ENCODE measurements around the gene NAT9. TPM values are rescaled to one million over a fixed set of nuclear protein-coding genes. Genes with fewer than 3 reads are reported as not detected.

Gene NAT9
- total and polyA plus RNA-seq, 2 of the 4 experiments (the other 2 are of a cell fraction) = 48.9 to 62.0 TPM

- H4K91ac ChIP-seq (ENCODE audit: insufficient read depth, low read depth, low read length) = no peak overlapping the region
- WGBS, 2 experiments (ENCODE audit: extremely low coverage in 2 of 2, insufficient read length in 1 of 2) = 100% methylated on average over 1 of the region's 3 CpGs; no CpG with 5 or more reads in 1 of the 2 experiments
- dilution Hi-C loops (cut with HindIII; ENCODE audit: low sequenced_read_pairs, unreplicated experiment) = no loop called here
These were observed 48.0 kb downstream of the NAT9 start for GRCh38 chr17:74728033-74728701.

More at GRCh38 chr17:74728033-74728701, 48.0 kb downstream of the NAT9 start:
- no peak overlapping the region for H2BK120ac ChIP-seq (ENCODE audit: low read depth, low read length)
- DNase-seq (no peak), ATAC-seq (ENCODE audit: low read depth) (no peak)
- no peak overlapping the region for H2AK9ac ChIP-seq (replicated peaks; ENCODE audit: low read depth, low read length, poor library complexity)
- H2BK5ac ChIP-seq (ENCODE audit: low read depth, low read length, poor library complexity, severe bottlenecking) = peak overlapping the region; percentile 19
- H2AK5ac ChIP-seq (ENCODE audit: low read depth, low read length) = no peak overlapping the region
- H3K56ac ChIP-seq (ENCODE audit: extremely low read depth, insufficient read depth, low read length) = no peak overlapping the region
- no peak overlapping the region for H3K18ac ChIP-seq (ENCODE audit: low read depth, low read length)
- H3K9me1 ChIP-seq (ENCODE audit: insufficient read depth, low read length) = no peaks in the 10 kb centered on the region
- H3K9me3 ChIP-seq (ENCODE audit: control insufficient read depth, insufficient read depth, low read length) = peaks cover 3% of the 10 kb centered on the region; the same call in 1 of the 2 replicates
- BruUV-seq (replicated peaks) = no TSS peak
- H3K79me1 ChIP-seq (ENCODE audit: low read depth in 1 of 2, low read length in 2 of 2) = no peaks in the 10 kb centered on the region
- no peaks in the 10 kb centered on the region for H4K20me1 ChIP-seq (ENCODE audit: insufficient read depth, low read length)
- H4K8ac ChIP-seq (ENCODE audit: low read depth in 2 of 2, low read length in 2 of 2) = no peak overlapping the region
- no peak overlapping the region for H3K4me2 ChIP-seq (ENCODE audit: low read depth, low read length)
- no peak overlapping the region for H3K27ac ChIP-seq (ENCODE audit: insufficient read depth, low read length)
- no peak overlapping the region for H4K5ac ChIP-seq (ENCODE audit: low read depth, low read length)
- H3K27me3 ChIP-seq (ENCODE audit: control insufficient read depth, insufficient read depth, low read length) = no peaks in the 10 kb centered on the region; the same call in 1 of the 2 replicates
- POLR2A ChIA-PET (ENCODE audit: unreplicated experiment) = no interaction called here
- H2BK15ac ChIP-seq (ENCODE audit: low read depth, low read length) = no peak overlapping the region
- no peaks in the 10 kb centered on the region for H3K4me1 ChIP-seq (ENCODE audit: control insufficient read depth, insufficient read depth, low read length)
- intact Hi-C loops (cut with micrococcal nuclease) (no loop called here), in situ Hi-C loops (cut with MboI; ENCODE audit: low sequenced_read_pairs) (no loop called here)
- TF ChIP-seq POLR2A (IDR thresholded peaks at IDR 0.05; ENCODE audit: low read depth, low read length) (no peak), ELK1 (IDR thresholded peaks at IDR 0.05; ENCODE audit: borderline replicate concordance, low read depth, low read length) (no peak), RAD21 (IDR thresholded peaks at IDR 0.05; ENCODE audit: low read length) (no peak), NFE2L2 (IDR thresholded peaks at IDR 0.05; ENCODE audit: low read depth, low read length) (no peak), MAZ (IDR thresholded peaks at IDR 0.05; ENCODE audit: borderline replicate concordance, low read depth, low read length) (no peak), USF2 (IDR thresholded peaks at IDR 0.05; ENCODE audit: low read depth, low read length) (no peak), FOS (IDR thresholded peaks at IDR 0.05; ENCODE audit: low read depth, low read length) (no peak), RCOR1 (IDR thresholded peaks at IDR 0.05; ENCODE audit: insufficient replicate concordance, low read length) (no peak), BHLHE40 (IDR thresholded peaks at IDR 0.05; ENCODE audit: low read depth, low read length) (no peak), SMC3 (IDR thresholded peaks at IDR 0.05; ENCODE audit: low read depth, low read length) (no peak), CHD1 (IDR thresholded peaks at IDR 0.05; ENCODE audit: low read depth, low read length) (no peak), RFX5 (IDR thresholded peaks at IDR 0.05; ENCODE audit: low read depth, low read length) (no peak), CEBPB (IDR thresholded peaks at IDR 0.05; ENCODE audit: low read depth, low read length) (no peak), MXI1 (IDR thresholded peaks at IDR 0.05; ENCODE audit: borderline replicate concordance, low read depth, low read length) (no peak), MAFK (IDR thresholded peaks at IDR 0.05; ENCODE audit: low read depth, low read length) (no peak), CTCF (conservative IDR thresholded peaks at IDR 0.05; ENCODE audit: low read depth, low read length) (no peak)
- CTCF ChIA-PET = no interaction called here
- H2AFZ ChIP-seq (replicated peaks; ENCODE audit: low read length, poor library complexity) = no peak overlapping the region
- no peak overlapping the region for H3K23ac ChIP-seq (ENCODE audit: low read depth, low read length)
- H2BK20ac ChIP-seq (ENCODE audit: low read depth, low read length) = no peak overlapping the region
- H3K4ac ChIP-seq (ENCODE audit: low read depth, low read length) = no peak overlapping the region
- no peak overlapping the region for H3K14ac ChIP-seq (replicated peaks; ENCODE audit: low read depth, low read length)
- H3K9ac ChIP-seq (ENCODE audit: low read depth, low read length) = no peak overlapping the region
- no peak overlapping the region for H3K4me3 ChIP-seq (ENCODE audit: insufficient read depth, low read depth, low read length)
- H3K36me3 ChIP-seq (ENCODE audit: control insufficient read depth, insufficient read depth, low read length) = no peaks in the 10 kb centered on the region

All from IMR-90 (cell line).